IPS-20b (cell line): ENCODE data around the gene ITGA11.

ENCODE experiments used
- H3K27ac ChIP-seq: one replicate; pipeline ENCODE4 v1.5.1; 2013; ENCODE audit warnings: low read length
- H3K27me3 ChIP-seq: 2 replicates; pipeline ENCODE4 v1.6.1; 2013; ENCODE audit warnings: mild to moderate bottlenecking, low read length, inconsistent platforms; ENCODE audit not compliant: insufficient read depth
- H3K36me3 ChIP-seq: 2 replicates; pipeline ENCODE4 v1.6.1; 2013; ENCODE audit warnings: low read depth, mild to moderate bottlenecking, inconsistent platforms, low read length, moderate library complexity; ENCODE audit not compliant: insufficient read depth
- H3K4me1 ChIP-seq: 2 replicates; pipeline ENCODE4 v1.6.1; 2013; ENCODE audit warnings: mild to moderate bottlenecking, control low read depth, inconsistent platforms, low read length, moderate library complexity; ENCODE audit not compliant: insufficient read depth
- H3K4me3 ChIP-seq: 2 replicates; pipeline ENCODE4 v1.5.1; 2013; ENCODE audit warnings: mild to moderate bottlenecking, low read length, inconsistent platforms
- H3K9ac ChIP-seq: 2 replicates; pipeline ENCODE4 v1.6.1; 2013; ENCODE audit warnings: low read depth, mild to moderate bottlenecking, inconsistent platforms, low read length, moderate library complexity
- H3K9me3 ChIP-seq: 2 replicates; pipeline ENCODE4 v1.6.1; 2013; ENCODE audit warnings: mild to moderate bottlenecking, low read depth, low read length, inconsistent platforms; ENCODE audit not compliant: insufficient read depth

Gene ITGA11

DNA sequence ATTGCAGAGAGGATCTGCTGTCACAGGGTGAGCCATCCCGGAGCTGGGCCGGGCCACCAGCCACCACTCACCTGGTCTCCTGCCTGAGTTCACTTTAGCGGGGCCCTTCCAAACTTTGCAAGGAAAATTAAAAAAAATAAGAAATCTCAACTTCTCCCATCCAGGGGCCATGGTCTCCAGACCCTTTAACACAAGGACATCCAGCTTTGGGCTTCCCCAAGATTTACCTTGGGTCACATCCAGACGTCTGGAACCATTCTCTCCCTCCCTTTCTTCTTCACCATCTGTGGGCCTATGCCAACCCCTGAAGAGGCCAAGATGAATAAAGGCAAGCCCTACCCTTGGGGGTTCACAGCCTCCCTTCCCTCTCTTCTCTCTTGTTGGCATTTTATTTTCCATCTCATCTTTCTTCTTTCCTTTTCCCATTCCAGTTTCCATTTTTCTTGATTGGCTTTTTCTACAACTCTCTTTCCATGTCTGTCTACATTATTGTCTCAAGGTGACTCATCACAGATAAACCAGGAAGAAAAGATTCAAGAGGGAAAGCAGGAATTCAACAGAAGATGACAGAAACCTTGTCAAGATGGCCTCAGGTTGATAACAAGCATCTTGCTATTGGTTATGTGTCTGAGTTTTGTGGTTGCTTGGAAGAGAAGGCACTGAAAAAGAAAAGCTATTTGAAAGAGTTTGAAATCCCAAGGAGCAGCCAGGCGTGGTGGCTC, 49.5 kb downstream of the ITGA11 start:
- no peak overlapping the region for H3K4me3 ChIP-seq
- no peak overlapping the region for H3K9ac ChIP-seq
- H3K9me3 ChIP-seq = no peaks in the 10 kb centered on the region
- no peak overlapping the region for H3K27ac ChIP-seq
- H3K27me3 ChIP-seq = no peaks in the 10 kb centered on the region; the same call in 1 of the 2 replicates
- H3K4me1 ChIP-seq = no peaks in the 10 kb centered on the region
- H3K36me3 ChIP-seq = no peaks in the 10 kb centered on the region

DNA sequence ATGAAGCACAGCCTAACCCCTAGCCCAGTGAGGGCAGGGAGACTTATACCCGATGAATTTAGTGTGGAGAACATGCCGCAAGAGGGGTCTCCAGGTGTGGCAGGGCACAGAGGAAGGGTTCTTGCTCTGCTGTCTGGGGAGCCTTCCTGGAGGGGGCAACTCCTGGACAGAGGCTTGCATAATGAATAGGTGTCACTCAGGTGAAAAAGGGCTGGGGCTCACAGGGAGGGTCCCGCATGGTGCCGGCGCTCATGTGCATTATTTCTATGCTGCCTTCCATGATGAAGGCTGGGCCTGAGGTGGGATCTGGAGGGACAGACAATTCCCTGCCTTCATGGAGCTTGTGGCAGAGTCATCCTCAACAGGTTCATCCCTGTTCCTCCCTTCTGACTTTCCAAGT, 51.5 kb downstream of the ITGA11 start:
- Histone ChIP-seq H3K9me3 (no peaks in the 10 kb centered on the region), H3K27me3 (no peaks in the 10 kb centered on the region), H3K9ac (no peak overlapping the region), H3K36me3 (no peaks in the 10 kb centered on the region), H3K4me3 (no peak overlapping the region), H3K27ac (no peak overlapping the region), H3K4me1 (no peaks in the 10 kb centered on the region)

DNA sequence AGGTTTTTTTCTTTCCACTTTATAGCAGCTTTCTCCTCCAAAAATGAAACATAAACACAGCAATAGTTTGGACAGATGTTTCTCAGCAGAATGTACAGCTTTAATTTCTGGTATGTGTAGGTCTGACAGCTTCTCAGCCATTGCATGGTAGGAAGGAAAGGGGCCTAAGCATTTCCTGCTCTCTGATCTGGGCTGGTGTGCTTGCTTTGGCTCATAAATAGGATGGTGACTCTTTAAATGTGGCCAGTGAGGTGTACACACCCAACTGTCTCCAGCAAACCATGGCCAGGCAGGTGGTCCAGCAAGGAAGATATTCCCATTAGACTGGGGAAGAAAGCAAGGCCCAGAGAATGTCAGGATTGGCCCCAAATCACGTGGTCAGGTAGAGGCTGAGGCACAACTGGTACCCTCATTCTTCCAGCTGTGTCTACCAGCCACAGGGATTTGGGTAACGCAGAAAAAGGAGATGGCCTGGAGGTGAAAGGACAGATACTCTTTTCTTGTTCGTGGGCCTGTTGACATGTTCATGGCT, 52.1 kb downstream of the ITGA11 start:
- Histone ChIP-seq H3K27me3 (no peaks in the 10 kb centered on the region), H3K27ac (no peak overlapping the region), H3K9ac (no peak overlapping the region), H3K4me3 (no peak overlapping the region), H3K4me1 (no peaks in the 10 kb centered on the region), H3K36me3 (no peaks in the 10 kb centered on the region), H3K9me3 (no peaks in the 10 kb centered on the region)

DNA sequence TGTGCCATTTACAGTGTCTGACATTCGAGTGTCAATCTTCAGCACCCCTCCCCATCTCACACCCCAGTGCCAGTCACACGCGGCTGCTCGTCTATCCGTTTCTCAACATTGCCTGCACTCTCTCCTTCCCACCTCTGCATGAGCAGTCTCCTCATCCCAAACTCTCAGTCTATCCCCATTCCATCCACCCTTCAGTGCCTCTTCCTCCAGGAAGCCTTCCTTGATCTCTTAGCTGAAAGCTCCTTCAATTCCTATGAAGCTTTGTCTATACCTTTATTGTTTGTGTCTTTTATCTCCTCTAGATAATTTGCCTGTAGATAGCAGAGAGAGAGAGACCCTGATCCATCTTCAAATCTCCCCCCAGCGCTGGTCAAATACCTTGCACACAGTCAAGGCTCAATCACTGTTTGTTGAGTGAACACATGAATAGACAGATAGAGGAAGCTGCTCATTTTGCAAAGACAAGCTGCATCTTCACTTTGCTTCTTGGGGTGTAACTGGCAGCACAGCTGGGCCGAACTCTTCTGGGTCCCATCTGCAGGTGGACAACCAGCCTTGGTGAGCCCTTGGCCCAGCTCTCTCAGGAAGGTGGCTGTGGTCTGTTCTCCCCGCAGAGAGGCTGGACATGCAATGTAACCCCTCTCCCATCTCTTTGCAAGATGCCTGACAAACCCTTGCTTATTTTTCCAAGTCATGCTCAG, 52.8 kb downstream of the ITGA11 start:
- Histone ChIP-seq H3K27me3 (no peaks in the 10 kb centered on the region), H3K9me3 (no peaks in the 10 kb centered on the region), H3K36me3 (no peaks in the 10 kb centered on the region), H3K27ac (no peak overlapping the region), H3K4me1 (no peaks in the 10 kb centered on the region), H3K9ac (no peak overlapping the region), H3K4me3 (no peak overlapping the region)

DNA sequence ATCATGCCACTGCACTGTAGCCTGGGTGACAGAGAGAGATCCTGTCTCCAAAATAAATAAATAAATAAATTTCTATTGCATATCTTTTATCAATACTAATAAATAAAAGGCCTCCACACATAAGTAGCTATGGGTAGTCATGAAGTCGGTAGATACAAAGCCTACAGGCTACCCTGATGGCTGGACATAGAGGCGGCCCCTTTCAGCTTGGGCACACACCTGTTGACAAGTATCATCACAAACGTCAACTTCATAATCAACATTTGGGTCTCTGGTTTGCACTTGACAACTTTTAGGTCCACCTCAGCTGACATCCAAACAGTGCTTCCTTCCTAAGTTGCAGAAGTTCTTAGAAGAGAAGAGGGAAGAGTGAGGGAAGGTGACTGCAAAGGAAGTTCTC, 53.4 kb downstream of the ITGA11 start:
- no peaks in the 10 kb centered on the region for H3K36me3 ChIP-seq
- H3K4me3 ChIP-seq = no peak overlapping the region
- H3K27ac ChIP-seq = no peak overlapping the region
- H3K27me3 ChIP-seq = no peaks in the 10 kb centered on the region
- no peaks in the 10 kb centered on the region for H3K9me3 ChIP-seq
- no peaks in the 10 kb centered on the region for H3K4me1 ChIP-seq
- H3K9ac ChIP-seq = no peak overlapping the region

DNA sequence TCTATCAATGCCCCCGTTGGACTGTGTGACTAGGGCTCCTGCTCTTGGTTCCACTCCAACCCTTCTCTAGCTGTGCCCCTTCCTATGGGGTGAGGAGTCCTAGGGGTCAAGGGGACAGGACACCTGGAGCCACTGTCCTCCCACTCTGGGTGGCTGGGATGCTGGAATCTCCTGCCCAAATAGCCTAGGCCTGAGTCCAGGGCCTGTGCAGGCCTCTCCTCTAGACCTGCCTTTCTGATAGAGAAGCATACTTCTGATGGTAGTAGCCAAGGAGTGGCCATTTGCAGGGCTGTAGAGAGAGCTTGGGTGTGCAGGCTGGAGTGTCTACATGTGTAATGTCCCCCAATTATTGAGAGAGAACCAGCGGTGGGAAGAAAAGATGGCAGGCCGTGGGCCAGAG, 54.2 kb downstream of the ITGA11 start:
- Histone ChIP-seq H3K9ac (no peak overlapping the region), H3K4me3 (no peak overlapping the region), H3K4me1 (no peaks in the 10 kb centered on the region), H3K27ac (no peak overlapping the region), H3K27me3 (no peaks in the 10 kb centered on the region), H3K9me3 (no peaks in the 10 kb centered on the region), H3K36me3 (no peaks in the 10 kb centered on the region)

DNA sequence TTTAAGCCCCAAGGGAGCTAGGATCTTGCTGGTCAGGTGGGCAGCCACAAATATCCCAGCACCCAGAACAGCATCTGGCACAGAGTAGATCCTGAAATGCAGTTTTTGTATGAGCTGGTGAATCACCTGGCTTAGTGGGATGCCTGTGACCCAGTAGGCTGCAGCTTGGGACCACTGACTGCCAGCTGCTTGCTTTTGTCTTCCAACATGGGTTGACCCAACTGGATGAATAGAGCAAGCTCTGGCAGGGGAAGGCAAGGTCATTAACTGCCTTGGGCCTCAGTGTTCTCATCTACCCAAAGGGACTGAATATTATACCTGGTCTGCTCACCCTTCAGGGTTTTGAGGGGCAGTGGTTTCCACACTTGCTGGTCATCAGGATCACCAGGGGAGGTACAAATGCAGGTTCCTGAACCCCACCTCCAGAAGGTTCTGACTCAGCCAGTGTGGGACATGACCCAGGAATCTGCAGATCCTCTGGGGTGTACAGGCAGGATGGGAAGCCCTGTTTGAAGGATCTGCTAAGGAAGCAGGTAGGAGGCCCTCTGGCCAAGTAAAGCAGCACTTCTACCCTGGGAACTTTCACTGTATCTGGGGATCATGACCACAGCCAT, 55.4 kb downstream of the ITGA11 start:
- H3K36me3 ChIP-seq = no peaks in the 10 kb centered on the region
- no peaks in the 10 kb centered on the region for H3K9me3 ChIP-seq
- no peak overlapping the region for H3K27ac ChIP-seq
- no peak overlapping the region for H3K9ac ChIP-seq
- H3K4me1 ChIP-seq = no peaks in the 10 kb centered on the region
- no peaks in the 10 kb centered on the region for H3K27me3 ChIP-seq
- H3K4me3 ChIP-seq = no peak overlapping the region

DNA sequence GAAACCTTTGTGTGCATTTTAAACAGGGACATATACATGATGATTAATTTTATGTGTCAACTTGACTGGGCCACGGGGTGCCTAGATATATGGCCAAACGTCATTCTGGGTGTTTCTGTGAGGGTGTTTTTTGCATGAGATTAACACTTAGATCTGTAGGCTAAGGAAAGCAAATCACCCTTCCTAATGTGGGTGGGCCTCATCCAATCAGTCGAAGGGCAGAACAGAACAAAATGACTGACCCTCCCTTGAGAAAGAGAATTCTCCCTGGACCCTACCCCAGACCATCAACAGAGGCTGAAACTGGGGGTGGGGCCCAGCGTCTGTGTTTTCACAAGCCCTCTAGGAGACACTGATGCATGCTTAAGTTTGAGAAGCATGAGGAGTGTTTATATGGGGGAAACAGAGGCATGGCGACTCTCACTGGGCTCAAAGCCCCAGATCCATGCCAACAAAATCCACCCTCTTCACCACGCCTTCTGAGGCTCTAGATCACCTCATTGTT, 56.2 kb downstream of the ITGA11 start:
- no peaks in the 10 kb centered on the region for H3K27me3 ChIP-seq
- no peaks in the 10 kb centered on the region for H3K4me1 ChIP-seq
- H3K9me3 ChIP-seq = no peaks in the 10 kb centered on the region
- H3K9ac ChIP-seq = no peak overlapping the region
- H3K36me3 ChIP-seq = no peaks in the 10 kb centered on the region
- no peak overlapping the region for H3K4me3 ChIP-seq
- no peak overlapping the region for H3K27ac ChIP-seq

DNA sequence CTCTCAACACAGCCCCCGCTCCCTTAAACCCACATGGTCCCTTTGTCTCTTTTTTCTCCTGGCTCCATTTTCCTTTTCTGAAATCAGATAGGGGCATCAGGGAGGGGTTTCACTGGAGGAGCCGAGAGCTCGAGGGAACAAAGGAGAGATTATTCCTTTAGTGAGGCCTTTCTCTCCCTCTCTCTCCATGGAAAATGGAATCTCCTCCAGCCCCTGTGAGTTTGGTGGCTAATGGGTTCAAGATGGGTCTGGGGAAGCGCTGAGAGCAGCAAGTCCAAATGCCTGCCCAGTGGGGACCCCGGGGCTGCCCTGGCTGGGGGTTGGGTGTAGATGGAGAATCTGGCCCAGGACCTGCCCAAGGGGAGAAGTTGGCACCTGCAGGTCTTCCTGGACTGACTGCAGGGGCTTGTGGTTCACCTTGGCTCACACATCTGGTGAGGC, 56.8 kb downstream of the ITGA11 start:
- Histone ChIP-seq H3K4me3 (no peak overlapping the region), H3K9ac (no peak overlapping the region), H3K4me1 (no peaks in the 10 kb centered on the region), H3K27me3 (no peaks in the 10 kb centered on the region), H3K27ac (no peak overlapping the region), H3K36me3 (no peaks in the 10 kb centered on the region), H3K9me3 (no peaks in the 10 kb centered on the region)

DNA sequence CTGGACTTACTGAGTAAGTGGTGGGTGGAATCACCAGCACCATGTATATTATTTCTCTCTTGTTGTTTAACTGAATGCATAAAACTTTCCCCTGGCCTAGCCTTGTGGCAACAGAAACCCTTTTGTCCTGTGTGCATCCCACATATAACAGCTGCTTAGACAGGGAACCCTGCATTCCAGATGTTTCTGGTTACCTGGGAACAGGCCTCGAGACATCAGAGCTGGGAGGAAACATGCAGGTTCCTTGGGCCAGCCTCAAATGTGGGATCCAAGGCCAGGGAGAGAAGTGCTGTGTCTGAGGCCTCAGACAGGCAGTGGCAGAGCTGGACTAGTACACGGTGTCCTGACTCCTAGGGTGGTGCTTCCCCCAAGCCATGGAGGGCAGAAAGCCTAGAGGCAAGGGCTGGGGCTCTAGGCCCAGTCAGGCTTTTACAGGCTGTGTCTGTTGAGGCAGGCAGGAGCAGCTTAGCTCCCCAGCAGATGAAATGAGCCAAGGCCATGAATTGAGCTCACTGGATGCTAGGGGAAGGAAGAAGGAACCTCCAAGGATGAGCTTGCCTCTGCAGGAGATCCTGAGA, 57.7 kb downstream of the ITGA11 start:
- H3K4me1 ChIP-seq = no peaks in the 10 kb centered on the region
- H3K9me3 ChIP-seq = no peaks in the 10 kb centered on the region
- H3K9ac ChIP-seq = no peak overlapping the region
- H3K27me3 ChIP-seq = no peaks in the 10 kb centered on the region
- H3K4me3 ChIP-seq = no peak overlapping the region
- no peak overlapping the region for H3K27ac ChIP-seq
- no peaks in the 10 kb centered on the region for H3K36me3 ChIP-seq

DNA sequence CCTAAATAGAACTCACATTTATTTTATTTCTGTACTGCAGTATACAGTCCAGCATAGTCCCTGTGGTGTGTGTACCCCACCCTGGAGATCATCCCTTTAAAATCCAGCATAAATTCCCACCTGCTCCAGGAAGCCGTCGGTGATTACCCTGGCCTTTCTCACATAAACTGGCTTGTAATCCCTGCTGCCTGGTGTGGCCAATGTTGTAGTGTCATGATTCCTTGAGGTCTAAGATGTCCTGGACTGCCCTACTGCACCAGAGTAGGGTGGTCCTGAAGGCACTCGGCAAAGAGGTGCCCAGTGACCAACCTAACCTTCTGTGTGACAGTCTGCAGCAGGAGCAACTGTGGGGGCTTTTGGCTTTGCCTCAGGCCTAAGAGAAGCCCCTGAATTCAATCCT, 58.9 kb downstream of the ITGA11 start:
- H3K27me3 ChIP-seq = no peaks in the 10 kb centered on the region
- H3K4me3 ChIP-seq = no peak overlapping the region
- H3K9ac ChIP-seq = no peak overlapping the region
- H3K4me1 ChIP-seq = no peaks in the 10 kb centered on the region
- H3K9me3 ChIP-seq = no peaks in the 10 kb centered on the region
- H3K27ac ChIP-seq = no peak overlapping the region
- no peaks in the 10 kb centered on the region for H3K36me3 ChIP-seq
